NCI-H1105 treated with DMSO at 0.1 percent for 48 hours (cell line): ENCODE measurements around the gene PLBD2.

ENCODE experiments used
- DNase-seq: peaks from one replicate; lab custom pipeline; 2025; lab: John Stamatoyannopoulos, UW

Gene PLBD2

GRCh38 chr12:113369391-113369985 lies 11.1 kb downstream of the PLBD2 start:
- DNase-seq, result no peak

- no peak for DNase-seq
Observed at GRCh38 chr12:113370923-113371682, 12.7 kb downstream of the PLBD2 start.

GRCh38 chr12:113371808-113372207 lies 13.4 kb downstream of the PLBD2 start:
- no peak for DNase-seq

GRCh38 chr12:113372371-113372770 lies 14.0 kb downstream of the PLBD2 start:
- no peak for DNase-seq

- no peak for DNase-seq
Observed at GRCh38 chr12:113373440-113373839, 15.1 kb downstream of the PLBD2 start.

GRCh38 chr12:113373969-113374368 lies 15.6 kb downstream of the PLBD2 start:
- peak; percentile 30 for DNase-seq

- DNase-seq, result no peak
Observed at GRCh38 chr12:113374823-113375428, 16.5 kb downstream of the PLBD2 start.

DNA sequence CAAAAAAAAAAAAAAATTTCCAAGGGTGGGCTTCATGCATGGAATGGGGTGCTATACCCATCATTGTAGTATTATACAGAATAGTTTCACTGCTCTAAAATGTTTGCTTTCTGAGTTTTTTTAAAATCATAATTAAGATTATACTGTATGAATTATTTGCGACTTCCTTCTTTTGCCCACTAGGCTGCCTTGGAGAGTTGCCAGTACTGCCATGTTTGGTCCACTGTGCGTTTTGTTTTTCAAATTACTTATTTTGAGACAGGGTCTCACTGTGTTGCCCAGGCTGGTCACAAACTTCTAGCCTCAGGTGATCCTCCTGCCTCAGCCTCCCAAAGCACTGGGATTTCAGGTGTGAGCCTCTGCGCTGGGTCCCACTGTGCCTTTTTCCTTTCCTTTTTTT lies 19.9 kb downstream of the PLBD2 start:
- DNase-seq, result no peak

- peak; percentile 67 for DNase-seq
Observed at GRCh38 chr12:113381220-113381619, 22.8 kb downstream of the PLBD2 start.

DNA sequence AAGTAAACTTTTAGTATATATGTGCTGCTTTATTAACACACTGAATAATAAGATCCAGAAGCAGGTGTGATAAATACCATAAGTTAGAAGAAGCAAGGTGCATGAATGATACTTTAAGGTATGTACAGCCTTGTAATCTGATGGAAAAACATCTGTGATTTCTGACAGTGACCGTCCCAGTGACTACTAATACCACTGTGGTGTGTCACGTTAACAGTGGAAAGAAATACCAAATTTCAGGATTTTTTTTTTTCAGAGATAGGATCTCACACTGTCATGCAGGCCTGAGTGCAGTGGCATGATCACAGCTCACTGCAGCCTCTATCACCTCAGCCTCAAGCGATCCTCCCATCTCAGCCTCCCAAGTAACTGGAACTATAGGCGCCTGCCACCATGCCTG lies 23.8 kb downstream of the PLBD2 start:
- DNase-seq, result no peak

- DNase-seq, result no peak
Observed at GRCh38 chr12:113384778-113385177, 26.4 kb downstream of the PLBD2 start.

DNA sequence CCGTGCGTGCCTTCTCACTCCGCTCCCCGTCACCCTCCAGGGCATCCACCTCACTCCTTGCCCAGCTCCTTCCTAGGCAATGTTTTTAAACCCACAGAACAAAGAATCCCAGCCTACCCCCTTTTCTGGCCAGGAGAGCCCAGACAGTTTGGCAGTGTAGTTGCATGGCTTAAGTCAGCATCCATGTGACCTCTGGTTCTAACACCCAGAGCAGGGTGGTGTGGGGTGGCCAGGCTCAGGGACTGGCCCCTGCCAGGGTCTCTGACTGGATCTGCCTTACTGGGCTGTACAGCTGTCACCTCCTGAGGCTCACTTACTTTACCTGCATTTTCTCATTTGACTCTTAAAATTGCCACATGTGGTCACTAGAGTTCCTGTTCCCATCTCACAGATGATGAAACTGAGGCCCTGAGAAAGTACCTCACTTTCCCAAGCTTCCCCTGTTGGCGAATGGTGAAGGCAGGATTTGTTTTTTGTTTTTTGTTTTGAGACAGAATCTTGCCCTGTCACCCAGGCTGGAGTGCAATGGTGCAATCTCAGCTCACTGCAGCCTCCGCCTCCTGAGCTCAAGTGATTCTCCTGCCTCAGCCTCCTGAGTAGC lies 27.0 kb downstream of the PLBD2 start:
- DNase-seq, result no peak

DNA sequence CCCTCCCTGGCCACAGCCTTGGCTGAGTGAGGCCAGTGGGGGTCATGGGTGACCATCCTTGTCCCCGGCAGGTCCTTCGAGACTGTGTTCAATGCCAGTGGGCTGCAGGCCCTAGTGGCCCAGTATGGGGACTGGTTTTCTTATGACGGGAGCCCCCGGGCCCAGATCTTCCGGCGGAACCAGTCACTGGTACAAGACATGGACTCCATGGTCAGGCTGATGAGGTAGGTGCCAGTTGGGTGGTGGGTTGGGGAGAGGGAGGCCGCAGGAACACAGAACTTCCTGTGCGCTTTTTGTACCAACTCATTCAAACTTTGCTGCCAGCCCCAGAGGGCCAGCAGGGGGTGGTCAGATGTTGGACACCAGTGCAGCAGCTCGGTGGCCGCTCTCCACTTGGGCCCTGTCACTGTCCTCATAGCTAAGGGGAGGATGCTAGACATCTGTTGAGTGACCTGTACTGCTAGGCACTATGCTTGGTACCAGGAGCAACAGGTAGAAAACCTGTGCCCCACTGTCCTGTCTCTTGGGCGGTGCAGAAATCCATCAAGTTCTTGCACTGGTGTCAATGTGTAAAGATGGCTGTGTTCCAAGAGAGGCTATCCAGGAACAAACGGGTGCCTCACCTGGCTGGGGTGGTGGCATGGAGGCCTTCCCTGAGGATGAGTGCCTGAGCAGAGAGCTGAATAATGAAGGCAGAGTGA lies 28.6 kb downstream of the PLBD2 start:
- no peak for DNase-seq

- no peak for DNase-seq
Observed at GRCh38 chr12:113387631-113388030, 29.2 kb downstream of the PLBD2 start.

- DNase-seq, result no peak
Observed at GRCh38 chr12:113388351-113388750, 30.0 kb downstream of the PLBD2 start.

- no peak for DNase-seq
Observed at GRCh38 chr12:113390064-113391043, 32.0 kb downstream of the PLBD2 start.

- DNase-seq, result no peak
Observed at GRCh38 chr12:113391145-113391544, 32.8 kb downstream of the PLBD2 start.

GRCh38 chr12:113391650-113392337 lies 33.4 kb downstream of the PLBD2 start:
- no peak for DNase-seq

- no peak for DNase-seq
Observed at GRCh38 chr12:113392520-113392919, 34.1 kb downstream of the PLBD2 start.

DNA sequence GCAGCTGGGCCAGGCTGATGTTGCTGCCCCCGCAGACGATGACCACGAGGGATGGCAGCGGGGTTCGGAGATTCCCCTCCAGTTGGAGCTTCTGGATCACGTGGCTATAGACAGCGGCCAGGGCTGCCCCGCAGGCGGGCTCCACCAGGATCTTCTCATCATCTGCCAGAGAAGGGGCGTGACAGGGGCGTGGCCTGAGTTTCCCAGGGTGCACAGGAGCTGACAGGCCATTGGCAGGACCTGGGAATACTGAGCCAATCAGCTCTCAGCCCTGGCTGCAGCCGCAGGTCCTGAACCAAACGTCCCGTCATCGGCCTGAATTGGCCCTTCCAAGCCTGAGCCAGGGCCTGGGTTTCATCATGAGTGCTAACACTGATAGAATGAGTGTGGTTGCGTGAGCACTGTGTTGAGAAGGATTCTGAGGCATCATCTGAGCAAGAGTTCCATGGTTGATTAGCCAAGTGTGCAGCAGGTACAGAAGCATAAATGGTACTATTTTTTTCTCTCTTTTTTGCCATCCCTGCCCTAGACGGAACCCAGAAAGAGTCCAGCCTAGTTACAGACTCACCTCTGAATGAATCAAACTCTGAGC lies 34.7 kb downstream of the PLBD2 start:
- DNase-seq, result no peak
